Measurements from ENCODE around the gene SCAP. TPM values are rescaled to one million over a fixed set of nuclear protein-coding genes. Genes with fewer than 3 reads are reported as not detected.

Gene SCAP
- total RNA-seq, 2 experiments from 2014 or later: 45.1 to 52.2 TPM

- Mint-ChIP-seq H3K36me3 (ENCODE audit: low read depth) (peaks cover 26% of the 10 kb centered on the region), H3K27ac (no peak overlapping the region), H3K4me1 (ENCODE audit: low read depth) (peaks cover 4% of the 10 kb centered on the region)
These were observed 40.9 kb downstream of the SCAP start for GRCh38 chr3:47434849-47435248.

DNA sequence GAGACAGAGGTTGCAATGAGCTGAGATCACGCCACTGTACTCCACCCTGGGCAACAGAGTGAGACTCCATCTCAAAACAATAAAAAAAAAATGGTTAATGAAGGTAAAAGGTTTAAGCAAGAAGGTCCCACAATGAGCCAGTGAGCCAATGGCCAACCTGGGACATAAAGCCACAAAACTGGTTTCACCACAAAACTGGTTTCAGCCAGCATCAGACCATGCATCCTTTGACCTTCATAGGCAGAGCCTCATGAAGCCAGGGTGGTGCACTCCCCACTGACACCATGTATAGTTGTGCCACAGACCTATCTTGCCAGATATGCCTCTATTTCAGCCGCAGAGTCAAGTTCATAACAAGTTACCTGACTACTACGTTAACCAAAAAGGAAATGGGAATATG lies 41.9 kb downstream of the SCAP start:
- Mint-ChIP-seq H3K27ac (no peak overlapping the region), H3K36me3 (ENCODE audit: low read depth) (peaks cover 23% of the 10 kb centered on the region), H3K27me3 (no peaks in the 10 kb centered on the region), H3K4me3 (no peak overlapping the region), H3K4me1 (ENCODE audit: low read depth) (peaks cover 4% of the 10 kb centered on the region), H3K9me3 (no peaks in the 10 kb centered on the region)
- CTCF ChIA-PET: interaction anchor here (2.2 to 4.9 kb wide), 2 partner anchors 13 to 42 kb away, joined by 7 to 24 read pairs; partner anchors contain the start of gene SCAP
- intact Hi-C loops (cut with micrococcal nuclease): no loop called here
- no peak for ATAC-seq
- no peak for DNase-seq
- TF ChIP-seq, protein P1, sequence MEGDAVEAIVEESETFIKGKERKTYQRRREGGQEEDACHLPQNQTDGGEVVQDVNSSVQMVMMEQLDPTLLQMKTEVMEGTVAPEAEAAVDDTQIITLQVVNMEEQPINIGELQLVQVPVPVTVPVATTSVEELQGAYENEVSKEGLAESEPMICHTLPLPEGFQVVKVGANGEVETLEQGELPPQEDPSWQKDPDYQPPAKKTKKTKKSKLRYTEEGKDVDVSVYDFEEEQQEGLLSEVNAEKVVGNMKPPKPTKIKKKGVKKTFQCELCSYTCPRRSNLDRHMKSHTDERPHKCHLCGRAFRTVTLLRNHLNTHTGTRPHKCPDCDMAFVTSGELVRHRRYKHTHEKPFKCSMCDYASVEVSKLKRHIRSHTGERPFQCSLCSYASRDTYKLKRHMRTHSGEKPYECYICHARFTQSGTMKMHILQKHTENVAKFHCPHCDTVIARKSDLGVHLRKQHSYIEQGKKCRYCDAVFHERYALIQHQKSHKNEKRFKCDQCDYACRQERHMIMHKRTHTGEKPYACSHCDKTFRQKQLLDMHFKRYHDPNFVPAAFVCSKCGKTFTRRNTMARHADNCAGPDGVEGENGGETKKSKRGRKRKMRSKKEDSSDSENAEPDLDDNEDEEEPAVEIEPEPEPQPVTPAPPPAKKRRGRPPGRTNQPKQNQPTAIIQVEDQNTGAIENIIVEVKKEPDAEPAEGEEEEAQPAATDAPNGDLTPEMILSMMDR (IDR thresholded peaks at IDR 0.05): no peak
- POLR2A ChIA-PET: no interaction called here

More at GRCh38 chr3:47434849-47435248, 40.9 kb downstream of the SCAP start:
- DNase-seq (no peak), ATAC-seq (no peak)
- intact Hi-C loops (cut with micrococcal nuclease): no loop called here
- TF ChIP-seq, protein P1 (IDR thresholded peaks at IDR 0.05): no peak
- Mint-ChIP-seq H3K9me3 (no peaks in the 10 kb centered on the region), H3K27me3 (no peaks in the 10 kb centered on the region), H3K4me3 (no peak overlapping the region)
- CTCF ChIA-PET: interaction anchor here (1.1 to 4.9 kb wide), 3 partner anchors 14 to 80 kb away, joined by 3 to 24 read pairs (median 7); partner anchors contain the start of gene SCAP
- POLR2A ChIA-PET: interaction anchor here (0.7 kb wide), 1 partner anchor 49 kb away, joined by 4 read pairs; no protein-coding TSS in a partner anchor

DNA sequence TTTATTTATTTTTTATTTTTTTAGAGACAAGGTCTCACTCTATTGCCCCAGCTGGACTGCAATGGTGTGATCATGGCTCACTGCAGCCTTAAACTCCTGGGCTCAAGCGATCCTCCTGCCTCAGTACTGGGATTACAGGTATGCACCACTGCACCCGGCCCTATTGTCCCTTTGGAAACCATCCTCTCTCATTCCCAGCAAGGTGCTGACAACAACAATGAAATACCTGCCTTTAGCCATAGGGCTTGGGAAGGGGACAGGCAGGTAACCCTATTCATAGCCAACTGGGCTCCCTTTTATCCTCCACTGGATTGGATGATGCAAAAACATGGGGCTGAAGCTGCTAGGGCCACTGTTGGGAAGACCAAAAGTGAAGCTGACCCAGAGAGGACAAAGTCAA lies 43.1 kb downstream of the SCAP start:
- H3K27ac Mint-ChIP-seq: no peak overlapping the region
- ATAC-seq: no peak
- H3K4me1 Mint-ChIP-seq (ENCODE audit: low read depth): peaks cover 4% of the 10 kb centered on the region
- no peak overlapping the region for H3K4me3 Mint-ChIP-seq
- TF ChIP-seq, protein P1 (IDR thresholded peaks at IDR 0.05): no peak
- no peak for DNase-seq
- ChIA-PET CTCF (interaction anchor here (1.1 to 4.9 kb wide), 2 partner anchors 12 kb away, joined by 3 to 24 read pairs; no protein-coding TSS in a partner anchor), POLR2A (no interaction called here)
- intact Hi-C loops (cut with micrococcal nuclease): no loop called here
- H3K36me3 Mint-ChIP-seq (ENCODE audit: low read depth): peaks cover 19% of the 10 kb centered on the region
- no peaks in the 10 kb centered on the region for H3K27me3 Mint-ChIP-seq
- no peaks in the 10 kb centered on the region for H3K9me3 Mint-ChIP-seq

GRCh38 chr3:47431225-47431624 lies 44.5 kb downstream of the SCAP start:
- ATAC-seq (no peak), DNase-seq (no peak)
- intact Hi-C loops (cut with micrococcal nuclease): no loop called here
- Mint-ChIP-seq H3K27ac (peak overlapping the region; percentile 24), H3K4me3 (no peak overlapping the region), H3K27me3 (no peaks in the 10 kb centered on the region), H3K4me1 (ENCODE audit: low read depth) (peaks cover 4% of the 10 kb centered on the region), H3K9me3 (no peaks in the 10 kb centered on the region), H3K36me3 (ENCODE audit: low read depth) (peaks cover 19% of the 10 kb centered on the region)
- POLR2A ChIA-PET: interaction anchor here (0.5 kb wide), 1 partner anchor 22 kb away, joined by 3 read pairs; no protein-coding TSS in a partner anchor
- CTCF ChIA-PET: interaction anchor here (1.2 to 2.9 kb wide), 2 partner anchors 10 to 1005 kb away, joined by 4 to 14 read pairs; no protein-coding TSS in a partner anchor
- TF ChIP-seq, protein P1 (IDR thresholded peaks at IDR 0.05): no peak

DNA sequence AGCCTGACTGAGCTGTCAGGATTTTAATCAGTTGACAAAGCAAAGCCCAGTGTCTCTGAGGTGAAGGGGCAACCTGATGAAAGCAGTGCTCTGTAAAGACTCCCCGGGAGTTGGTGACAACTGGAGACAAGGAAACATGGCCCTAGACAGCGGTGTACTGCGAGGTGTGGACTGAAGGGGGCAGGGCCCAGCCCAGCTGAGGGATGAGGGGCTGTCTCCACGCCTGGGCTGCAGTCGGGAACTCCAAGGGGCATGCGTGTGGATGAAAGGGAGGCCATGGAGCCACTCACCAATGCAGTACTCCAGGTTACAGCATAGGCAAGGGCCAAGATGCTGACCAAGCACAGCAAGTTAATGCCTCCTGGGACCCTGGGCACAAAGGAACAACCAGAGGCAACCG lies 45.1 kb downstream of the SCAP start:
- no peak for ATAC-seq
- peaks cover 4% of the 10 kb centered on the region for H3K4me1 Mint-ChIP-seq (ENCODE audit: low read depth)
- intact Hi-C loops (cut with micrococcal nuclease): no loop called here

More for the DNA sequence above, 45.1 kb downstream of the SCAP start:
- DNase-seq: no peak
- TF ChIP-seq, protein P1 (IDR thresholded peaks at IDR 0.05): no peak
- Mint-ChIP-seq H3K36me3 (ENCODE audit: low read depth) (peaks cover 19% of the 10 kb centered on the region), H3K27me3 (no peaks in the 10 kb centered on the region), H3K9me3 (no peaks in the 10 kb centered on the region), H3K4me3 (no peak overlapping the region), H3K27ac (peak overlapping the region; percentile 24)
- ChIA-PET CTCF (interaction anchor here (1.2 to 2.9 kb wide), 3 partner anchors 9 to 1006 kb away, joined by 4 to 14 read pairs (median 4); no protein-coding TSS in a partner anchor), POLR2A (interaction anchor here (0.6 to 1.3 kb wide), 3 partner anchors 10 to 202 kb away, joined by 4 read pairs; no protein-coding TSS in a partner anchor)

Data from activated CD8-positive, alpha-beta T cell treated with anti-CD3 and anti-CD28 coated beads for 36 hours (primary cell).